Anterior cingulate cortex (tissue), 58 donors: ENCODE results near the gene CNTNAP2.

Experiments
- DNase-seq, 58 donors: peaks; one replicate each; lab custom pipeline; 2025; lab: John Stamatoyannopoulos, UW

The CNTNAP2 gene

GRCh38 chr7:146728611-146729010 lies 612.0 kb downstream of the CNTNAP2 start:
- no peak for DNase-seq

DNA sequence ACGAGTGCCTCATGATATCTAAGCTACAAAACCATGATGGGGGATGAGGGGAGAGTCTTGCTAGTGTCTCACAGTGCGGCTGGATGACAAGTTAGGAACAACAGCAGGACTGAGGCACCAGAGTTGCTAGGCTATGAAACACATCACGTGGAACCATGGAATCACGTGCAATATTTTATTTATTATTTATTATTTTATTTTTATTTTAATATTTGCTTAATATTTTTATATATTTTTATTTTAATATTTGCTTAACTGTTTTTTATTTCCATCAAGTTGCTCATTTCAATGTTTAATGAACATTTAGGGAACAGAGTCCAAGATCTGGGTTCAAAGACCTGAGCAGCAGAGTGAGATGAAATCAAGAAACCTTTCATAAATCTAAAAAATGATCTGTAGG lies 614.6 kb downstream of the CNTNAP2 start:
- DNase-seq, result no peak

DNA sequence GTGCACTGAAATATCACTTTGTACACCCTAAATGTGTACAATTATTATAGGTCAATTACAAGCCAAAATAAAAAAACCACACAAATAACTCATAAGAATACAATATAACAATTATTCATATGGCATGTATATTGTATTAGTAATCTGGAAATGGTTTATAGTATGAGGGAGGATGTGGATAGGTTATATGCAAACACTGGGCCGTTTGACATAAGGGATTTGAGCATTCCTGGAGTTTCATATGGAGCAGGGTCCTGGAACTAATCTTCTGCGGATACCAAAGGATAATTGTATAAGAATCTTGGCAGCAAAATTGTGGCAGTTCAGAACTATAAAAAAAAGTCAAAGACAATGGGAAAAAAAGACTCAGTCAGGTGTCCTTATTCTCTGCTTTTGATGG lies 619.4 kb downstream of the CNTNAP2 start:
- no peak for DNase-seq

GRCh38 chr7:146736446-146737190 lies 620.0 kb downstream of the CNTNAP2 start:
- no peak for DNase-seq

GRCh38 chr7:146740039-146740438 lies 623.4 kb downstream of the CNTNAP2 start:
- DNase-seq, result no peak

DNA sequence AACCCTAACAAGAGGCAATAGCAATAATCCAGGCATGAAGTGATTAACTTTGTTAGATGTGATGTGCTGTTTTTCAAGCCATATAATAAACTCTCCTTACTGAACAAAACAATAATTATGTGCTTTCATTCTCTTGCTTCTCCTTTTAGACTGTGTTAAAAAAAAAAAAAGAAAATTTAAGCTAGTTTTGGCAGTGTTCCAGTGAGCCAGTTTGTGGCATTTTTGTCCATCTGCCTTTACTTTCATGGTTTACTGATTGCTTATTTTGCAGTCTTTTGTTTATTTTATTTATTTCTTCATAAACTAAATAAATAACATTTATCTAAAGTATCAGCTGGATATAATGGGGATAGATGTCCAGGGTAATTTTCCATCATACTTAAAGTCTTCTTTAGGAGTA lies 625.3 kb downstream of the CNTNAP2 start:
- DNase-seq, result no peak

DNA sequence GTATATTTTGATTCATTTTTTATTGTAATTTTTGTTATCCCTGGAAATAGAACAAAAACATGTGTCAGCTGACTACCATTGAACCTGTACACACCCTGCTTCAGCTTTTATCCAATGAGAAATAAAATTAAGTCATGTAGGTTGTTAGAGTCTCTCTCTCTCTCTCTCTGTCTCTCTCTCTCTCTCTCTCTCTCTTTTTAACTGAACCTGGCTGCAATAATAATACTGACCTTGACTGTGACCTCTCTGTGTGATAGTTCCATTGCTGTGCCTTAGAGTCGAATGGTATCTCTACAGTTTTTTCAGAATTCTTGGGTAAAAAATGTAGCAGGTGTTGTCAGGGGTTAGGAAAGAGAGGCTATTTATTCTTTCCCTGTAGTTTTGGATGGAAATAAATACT lies 637.8 kb downstream of the CNTNAP2 start:
- DNase-seq, result no peak

GRCh38 chr7:146755585-146755984 lies 639.0 kb downstream of the CNTNAP2 start:
- DNase-seq, result no peak

DNA sequence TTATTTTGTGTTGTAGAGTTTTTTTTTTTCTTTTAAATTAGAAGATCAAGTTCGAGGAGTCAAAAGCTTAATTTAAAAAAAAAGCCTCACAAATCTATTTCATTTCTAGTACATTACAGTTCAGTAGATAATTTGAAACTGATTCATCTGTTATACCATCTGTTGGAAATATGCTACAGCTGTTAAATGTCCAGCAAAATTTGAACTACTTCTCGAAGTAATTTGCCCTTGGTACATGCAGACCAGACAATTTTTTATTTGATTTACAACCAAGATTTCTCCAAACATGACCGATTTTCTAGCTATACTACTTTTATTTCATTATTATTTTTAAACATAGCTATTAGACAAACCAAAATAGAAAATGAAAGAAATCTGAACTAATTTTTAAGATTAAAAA lies 647.9 kb downstream of the CNTNAP2 start:
- DNase-seq, result no peak

DNA sequence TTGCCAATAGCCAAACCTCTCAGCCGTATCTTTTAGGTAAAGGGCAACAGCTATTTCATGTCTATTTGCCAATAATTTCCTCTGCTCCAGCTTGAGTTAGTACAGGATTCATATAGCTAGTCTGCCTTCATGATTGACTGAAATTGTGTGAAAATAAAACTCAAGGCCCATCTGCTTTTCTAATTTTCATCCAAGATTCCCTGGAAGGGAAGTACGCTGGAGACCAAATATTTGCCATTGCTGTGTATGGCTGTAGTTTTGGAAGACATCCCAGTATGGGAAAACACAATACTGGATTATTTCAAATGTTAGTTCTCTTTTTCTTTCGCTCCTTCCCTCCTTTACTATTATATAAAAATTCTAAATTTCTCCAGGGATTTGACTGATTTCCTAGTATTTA lies 652.4 kb downstream of the CNTNAP2 start:
- DNase-seq, result no peak

DNA sequence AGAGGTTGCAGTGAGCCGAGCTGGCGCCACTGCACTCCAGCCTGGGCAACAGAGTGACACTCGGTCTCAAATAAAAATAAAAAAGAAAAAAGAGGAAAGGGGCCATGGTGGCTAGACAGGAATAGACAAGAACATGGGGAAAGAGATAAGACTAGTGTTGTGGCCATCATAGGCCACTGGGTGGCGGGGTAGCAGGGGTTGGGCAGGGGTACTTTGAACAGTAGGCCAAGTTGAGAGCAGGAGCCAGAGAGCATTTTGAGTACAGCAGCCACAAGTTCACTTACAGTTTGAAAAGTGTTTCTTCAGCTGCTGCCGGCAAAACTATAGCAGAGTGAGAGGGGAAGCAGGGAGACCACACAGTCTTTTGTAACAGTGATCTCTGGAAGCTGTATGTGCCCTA lies 656.0 kb downstream of the CNTNAP2 start:
- DNase-seq, result no peak

DNA sequence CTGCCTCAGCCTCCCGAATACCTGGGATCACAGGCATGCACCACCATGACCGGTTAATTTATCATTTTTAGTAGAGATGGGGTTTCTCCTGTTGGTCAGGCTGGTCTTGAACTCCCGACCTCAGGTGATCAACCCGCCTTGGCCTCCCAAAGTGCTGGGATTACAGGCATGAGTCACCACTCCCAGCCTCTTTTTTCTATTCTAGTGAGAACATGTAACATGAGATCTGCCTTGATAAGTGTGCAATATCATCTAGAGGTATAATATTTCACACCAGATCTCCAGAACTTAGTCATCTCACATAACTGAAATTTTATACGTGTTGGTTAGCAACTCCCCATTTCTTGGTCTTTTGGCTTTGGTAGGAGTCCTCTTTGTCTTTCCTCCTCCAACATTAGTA lies 656.9 kb downstream of the CNTNAP2 start:
- DNase-seq, result no peak

- no peak for DNase-seq
Observed at GRCh38 chr7:146781352-146782116, 664.9 kb downstream of the CNTNAP2 start.

- DNase-seq, result no peak
Observed at GRCh38 chr7:146787266-146787665, 670.7 kb downstream of the CNTNAP2 start.

- DNase-seq, result no peak
Observed at GRCh38 chr7:146788008-146788407, 671.4 kb downstream of the CNTNAP2 start.

GRCh38 chr7:146791344-146792285 lies 675.0 kb downstream of the CNTNAP2 start:
- peak in 1 of 58 donors; percentile 7 for DNase-seq

DNA sequence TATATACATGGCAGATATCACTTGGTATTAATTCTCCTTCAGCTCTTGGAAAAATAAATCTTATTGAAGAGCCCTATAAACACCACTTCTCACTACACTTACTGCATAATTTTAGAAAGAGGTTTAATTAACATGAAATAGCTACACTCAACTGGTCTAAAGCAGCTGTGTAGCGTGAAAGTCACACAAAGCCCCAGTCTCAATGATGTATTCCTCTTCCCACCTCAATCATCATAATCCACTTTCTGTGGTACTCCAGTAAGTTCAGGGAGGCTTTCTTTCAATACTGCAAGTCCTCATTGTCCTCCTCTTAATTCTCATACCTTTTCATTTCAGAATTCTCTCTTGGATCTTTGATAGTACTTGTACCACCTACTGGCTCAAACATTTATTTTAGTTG lies 688.0 kb downstream of the CNTNAP2 start:
- DNase-seq, result no peak

GRCh38 chr7:146805082-146805481 lies 688.5 kb downstream of the CNTNAP2 start:
- DNase-seq, result no peak

DNA sequence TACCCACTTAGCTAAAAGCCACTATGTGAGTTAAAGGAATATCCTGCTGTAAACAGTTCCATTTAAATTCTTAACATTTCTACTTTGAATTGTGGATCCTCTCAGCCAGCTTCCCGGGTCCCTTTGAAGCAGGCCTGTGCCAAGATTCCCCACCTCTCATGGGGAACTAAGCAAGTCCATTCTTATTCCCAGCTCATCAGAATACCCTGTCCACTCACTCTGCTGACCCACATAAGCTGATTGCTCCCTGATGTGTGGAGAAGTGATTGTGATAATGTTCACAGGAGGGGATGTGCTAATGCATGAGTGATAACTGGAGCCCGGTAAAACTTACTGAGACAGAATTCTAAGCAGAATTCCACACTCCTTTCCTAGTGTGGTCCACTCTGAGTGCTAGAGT lies 709.7 kb downstream of the CNTNAP2 start:
- DNase-seq, result no peak

DNA sequence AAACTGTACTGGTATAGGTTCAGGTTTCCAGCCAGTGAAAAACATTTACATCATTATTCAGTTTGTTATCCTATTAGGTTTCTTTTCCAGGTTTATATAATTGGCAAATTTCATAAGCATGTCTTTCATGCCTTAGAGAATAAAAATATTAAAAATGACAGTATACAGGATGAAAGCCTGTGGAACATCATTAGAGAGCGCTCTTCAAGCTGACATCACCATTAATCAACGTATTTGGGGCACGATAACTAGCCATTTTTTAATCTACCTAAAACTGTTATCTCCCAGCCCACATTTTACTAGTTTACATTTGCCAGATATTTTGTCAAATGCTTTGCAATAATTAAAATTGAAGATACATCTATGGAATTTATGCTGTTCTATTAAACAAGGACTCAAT lies 714.1 kb downstream of the CNTNAP2 start:
- no peak for DNase-seq

- no peak for DNase-seq
Observed at GRCh38 chr7:146831875-146832274, 715.3 kb downstream of the CNTNAP2 start.
